NCI-H2196 treated with DMSO at 0.1 percent for 48 hours (cell line): ENCODE data around the gene UNC93B1.
"Not testable (repeated sequence)": the region's sequence is repeated elsewhere in the genome, so short reads cannot be mapped to it uniquely, and the experiment has no call there.

Experiments
- DNase-seq: peaks from one replicate; lab custom pipeline; 2025; ENCODE audit not compliant: unreplicated experiment; lab: John Stamatoyannopoulos, UW

The UNC93B1 gene

GRCh38 chr11:67995579-67995978 lies 8.3 kb downstream of the UNC93B1 start:
- DNase-seq: not testable (repeated sequence)

- DNase-seq: not testable (repeated sequence)
These were observed 8.8 kb downstream of the UNC93B1 start for GRCh38 chr11:67995129-67995528.

- DNase-seq: not testable (repeated sequence)
These were observed 9.5 kb downstream of the UNC93B1 start for GRCh38 chr11:67994387-67994786.

- DNase-seq: peak; percentile 36
These were observed 10.1 kb downstream of the UNC93B1 start for GRCh38 chr11:67993821-67994220.

GRCh38 chr11:67991347-67992121 lies 12.4 kb downstream of the UNC93B1 start:
- not testable (repeated sequence) for DNase-seq

- not testable (repeated sequence) for DNase-seq
These were observed 13.2 kb downstream of the UNC93B1 start for GRCh38 chr11:67990546-67991346.

GRCh38 chr11:67985302-67985701 lies 18.6 kb downstream of the UNC93B1 start:
- not testable (repeated sequence) for DNase-seq

- DNase-seq: no peak
These were observed 19.9 kb downstream of the UNC93B1 start for GRCh38 chr11:67983951-67984350.

- DNase-seq: not testable (repeated sequence)
These were observed 21.5 kb downstream of the UNC93B1 start for GRCh38 chr11:67982255-67982857.

GRCh38 chr11:67981226-67981625 lies 22.7 kb downstream of the UNC93B1 start:
- not testable (repeated sequence) for DNase-seq

GRCh38 chr11:67978766-67979418 lies 25.0 kb downstream of the UNC93B1 start:
- DNase-seq: not testable (repeated sequence)

- not testable (repeated sequence) for DNase-seq
These were observed 29.2 kb downstream of the UNC93B1 start for GRCh38 chr11:67974746-67975145.

GRCh38 chr11:67965830-67966348 lies 38.0 kb downstream of the UNC93B1 start:
- not testable (repeated sequence) for DNase-seq

GRCh38 chr11:67964746-67965145 lies 39.2 kb downstream of the UNC93B1 start:
- DNase-seq: not testable (repeated sequence)

GRCh38 chr11:67963879-67964278 lies 40.0 kb downstream of the UNC93B1 start:
- DNase-seq: not testable (repeated sequence)

- DNase-seq: not testable (repeated sequence)
These were observed 40.7 kb downstream of the UNC93B1 start for GRCh38 chr11:67963217-67963616.

GRCh38 chr11:67956236-67956635 lies 47.7 kb downstream of the UNC93B1 start:
- not testable (repeated sequence) for DNase-seq

- peak; percentile 19 for DNase-seq
These were observed 48.4 kb downstream of the UNC93B1 start for GRCh38 chr11:67955461-67956007.

- not testable (repeated sequence) for DNase-seq
These were observed 48.9 kb downstream of the UNC93B1 start for GRCh38 chr11:67954971-67955370.

GRCh38 chr11:67954251-67954650 lies 49.6 kb downstream of the UNC93B1 start:
- DNase-seq: not testable (repeated sequence)
